Right lobe of liver (tissue), 4 donors: ENCODE results near the gene ZNF441.

Source experiments
- CTCF ChIP-seq, 4 donors: fragments of 200-600 bp in 3 of 4; fragments of 450-650 bp in 1 of 4; IDR thresholded peaks; one replicate each; pipeline versions ENCODE4 v1.5.1 to v1.8.0; 2016 to 2022; ENCODE audit warnings: antibody characterized with exemption in 4 of 4, mild to moderate bottlenecking in 2 of 4
- POLR2A ChIP-seq: fragments of 450-650 bp; IDR thresholded peaks from one replicate; pipeline ENCODE4 v1.6.1; 2017; ENCODE audit warnings: antibody characterized with exemption, mild to moderate bottlenecking
- donor health status: DM: no; HTN: no; CAD: no.
- donor health status: DM: no; HTN: no; CAD: no.
- donor health status: DM: no; HTN: yes; CAD: no.

GRCh38 chr19:11784356-11784755 is 17.6 kb downstream of the ZNF441 start:
- TF ChIP-seq POLR2A, result no peak
- TF ChIP-seq CTCF (IDR thresholded peaks at IDR 0.05), result no peak
